GM23338 (cell line): ENCODE data around the gene TFDP1.

Experiments
- CTCF ChIP-seq, 2 experiments: fragments of 200-600 bp in 1 of 2; sonication (generic) in 1 of 2; conservative IDR thresholded peaks; 2 replicates each; pipeline versions ENCODE4 v1.5.1 to v1.6.1; 2016 to 2017; ENCODE audit warnings: antibody characterized with exemption in 2 of 2, low read depth in 2 of 2, mild to moderate bottlenecking in 2 of 2, moderate library complexity in 1 of 2
- ETS1 ChIP-seq: IDR thresholded peaks from 2 replicates; pipeline ENCODE4 v1.6.1; 2016; ENCODE audit warnings: antibody characterized with exemption
- EZH2 ChIP-seq: fragments of 200-600 bp; sonication (generic); IDR thresholded peaks from one replicate; pipeline ENCODE4 v1.8.0; 2017; ENCODE audit warnings: antibody characterized with exemption, mild to moderate bottlenecking, low read depth; ENCODE audit not compliant: unreplicated experiment
- EZH2phosphoT487 ChIP-seq: fragments of 200-600 bp; sonication (generic); IDR thresholded peaks from one replicate; pipeline ENCODE4 v1.8.1; 2018; ENCODE audit warnings: antibody characterized with exemption; ENCODE audit not compliant: unreplicated experiment
- JUNB ChIP-seq: IDR thresholded peaks from one replicate; pipeline ENCODE4 v1.6.1; 2016; ENCODE audit warnings: antibody characterized with exemption; ENCODE audit not compliant: unreplicated experiment
- POLR2AphosphoS5 ChIP-seq: IDR thresholded peaks from 2 replicates; pipeline ENCODE4 v1.6.1; 2016; ENCODE audit warnings: antibody characterized with exemption, low read depth
- REST ChIP-seq: IDR thresholded peaks from one replicate; pipeline ENCODE4 v1.6.1; 2018; ENCODE audit warnings: antibody characterized with exemption; ENCODE audit not compliant: unreplicated experiment
- STAT1 ChIP-seq: IDR thresholded peaks from one replicate; pipeline ENCODE4 v1.6.1; 2016; ENCODE audit warnings: antibody characterized with exemption; ENCODE audit not compliant: unreplicated experiment
- ZNF114 ChIP-seq: fragments of 250-450 bp; sonication (Bioruptor Pico); IDR thresholded peaks from 2 replicates; pipeline ENCODE4 v1.5.0; 2020; ENCODE audit warnings: mild to moderate bottlenecking, moderate library complexity

GRCh38 chr13:113589251-113589960, 4.9 kb downstream of the TFDP1 start:
- no peak for TF ChIP-seq EZH2
- no peak for TF ChIP-seq CTCF (conservative IDR thresholded peaks at IDR 0.05; ENCODE audit: low read depth in 2 of 2)
- no peak for TF ChIP-seq POLR2AphosphoS5
- no peak for TF ChIP-seq REST
- TF ChIP-seq EZH2phosphoT487: no peak
- no peak for TF ChIP-seq STAT1
- no peak for TF ChIP-seq JUNB
- no peak for TF ChIP-seq ETS1
- no peak for TF ChIP-seq ZNF114 (CRISPR knock-in tag)
